HCT116 (cell line): ENCODE results near the gene DIPK2B. TPM values are rescaled to one million over a fixed set of nuclear protein-coding genes. Genes with fewer than 3 reads are reported as not detected.

Experiments used
- ATAC-seq: fragments of 200-7000 bp; cut with Tn5 transposase; 2 replicates; pipeline ENCODE4 v1.9.1; 2020; ENCODE audit warnings: mild to moderate bottlenecking, moderate library complexity
- BruUV-seq: library from RNA; stranded (reverse); fragments of 400-500 nt; replicated peaks from 2 replicates; lab custom pipeline; 2021; lab: Mats Ljungman, UMichigan
- CTCF ChIA-PET: fragments of 300-600 bp; sonication (Branson Sonifier 250); formaldehyde crosslinking; loops from one replicate; lab custom pipeline; 2021; ENCODE audit warnings: antibody characterized with exemption; lab: Charles Lee
- POLR2A ChIA-PET: fragments of 300-600, 350-600 bp; sonication (Branson Sonifier 250); formaldehyde crosslinking; loops from one replicate; lab custom pipeline; 2021; ENCODE audit warnings: antibody characterized with exemption; lab: Charles Lee
- RAD21 ChIA-PET, 2 experiments: fragments of 300-600 bp; sonication (Branson Sonifier 250); formaldehyde crosslinking; loops; one replicate each; lab custom pipeline; 2023; ENCODE audit warnings: low total read pairs in 2 of 2; ENCODE audit not compliant: uncharacterized antibody in 2 of 2, unreplicated experiment in 2 of 2, low non-redundant PET in 1 of 2; lab: Charles Lee
- DNase-seq: peaks from one replicate; pipeline ENCODE4 v3.0.0-alpha.2; 2010; ENCODE audit warnings: low read depth, low spot score
- H2AFZ ChIP-seq: fragments of 200-600 bp; shearing (Covaris generic), sonication (generic); 2 replicates; pipeline ENCODE4 v1.6.1; 2017; ENCODE audit warnings: low read depth, mixed run types, mixed read lengths, antibody characterized with exemption, low read length; ENCODE audit not compliant: poor library complexity, severe bottlenecking
- H3K27ac ChIP-seq: 2 replicates; pipeline ENCODE4 v1.5.1; 2012; ENCODE audit warnings: low read depth, low read length
- H3K27me3 ChIP-seq: fragments of 200-600 bp; sonication (generic); 2 replicates; pipeline ENCODE4 v1.6.1; 2016; ENCODE audit warnings: mixed run types, low read length, mixed read lengths; ENCODE audit not compliant: insufficient read depth
- H3K36me3 ChIP-seq, 2 experiments: fragments of 200-500 bp in 1 of 2; fragments of 200-600 bp in 1 of 2; sonication (Bioruptor generic) in 1 of 2; sonication (generic) in 1 of 2; 2 replicates each; pipeline versions ENCODE4 v1.5.1 to v1.6.1; 2014 to 2016; ENCODE audit warnings: low read length in 2 of 2, inconsistent platforms in 1 of 2, mixed read lengths in 1 of 2, mixed run types in 1 of 2; ENCODE audit not compliant: insufficient read depth in 2 of 2, control insufficient read depth in 1 of 2
- H3K4me1 ChIP-seq, 2 experiments: fragments of 200-600 bp in 1 of 2; sonication (generic) in 1 of 2; 2 replicates each; pipeline versions ENCODE4 v1.5.1 to v1.6.1; 2012 to 2017; ENCODE audit warnings: low read length in 2 of 2, inconsistent platforms in 1 of 2, mild to moderate bottlenecking in 1 of 2, mixed read lengths in 1 of 2, mixed run types in 1 of 2, moderate library complexity in 1 of 2; ENCODE audit not compliant: insufficient read depth in 2 of 2, control insufficient read depth in 1 of 2
- H3K4me2 ChIP-seq: fragments of 200-600 bp; sonication (generic); 2 replicates; pipeline ENCODE4 v1.6.1; 2017; ENCODE audit warnings: mixed run types, low read length, mixed read lengths
- H3K4me3 ChIP-seq, 2 experiments: fragments of 200-600 bp in 1 of 2; sonication (generic) in 1 of 2; replicated peaks in 1 of 2; 2 replicates each; pipeline ENCODE4 v1.5.1; 2011 to 2016; ENCODE audit warnings: low read length in 2 of 2, control low read depth in 1 of 2, low read depth in 1 of 2, mild to moderate bottlenecking in 1 of 2, mixed read lengths in 1 of 2, mixed run types in 1 of 2
- H3K79me2 ChIP-seq: fragments of 200-600 bp; sonication (generic); 2 replicates; pipeline ENCODE4 v1.6.1; 2017; ENCODE audit warnings: mild to moderate bottlenecking, mixed run types, low read length, moderate library complexity, mixed read lengths; ENCODE audit not compliant: insufficient read depth
- H3K9ac ChIP-seq: fragments of 200-600 bp; sonication (generic); 2 replicates; pipeline ENCODE4 v1.6.1; 2016; ENCODE audit warnings: low read length, mixed read lengths
- H3K9me2 ChIP-seq: fragments of 200-600 bp; sonication (generic), shearing (Covaris generic); 2 replicates; pipeline ENCODE4 v1.6.1; 2017; ENCODE audit warnings: mixed run types, mild to moderate bottlenecking, moderate library complexity; ENCODE audit not compliant: insufficient read depth
- H3K9me3 ChIP-seq, 2 experiments: fragments of 200-500 bp in 1 of 2; fragments of 200-600 bp in 1 of 2; sonication (Bioruptor generic) in 1 of 2; sonication (generic) in 1 of 2; 2 replicates each; pipeline ENCODE4 v1.6.1; 2014 to 2017; ENCODE audit warnings: low read length in 2 of 2, mixed read lengths in 2 of 2, inconsistent platforms in 1 of 2, low read depth in 1 of 2, mild to moderate bottlenecking in 1 of 2, mixed run types in 1 of 2, moderate library complexity in 1 of 2; ENCODE audit not compliant: control insufficient read depth in 1 of 2, insufficient read depth in 1 of 2
- H4K20me1 ChIP-seq: fragments of 200-600 bp; sonication (generic), shearing (Covaris generic); 2 replicates; pipeline ENCODE4 v1.6.1; 2017; ENCODE audit warnings: mixed run types, mild to moderate bottlenecking, moderate library complexity; ENCODE audit not compliant: insufficient read depth
- ELF1 ChIP-seq: IDR thresholded peaks from 2 replicates; pipeline ENCODE4 v1.6.1; 2012; ENCODE audit warnings: low read depth, borderline replicate concordance
- EZH2 ChIP-seq: fragments of 200-600 bp; sonication (generic); IDR thresholded peaks from 2 replicates; pipeline ENCODE4 v1.6.1; 2017; ENCODE audit warnings: antibody characterized with exemption, mixed run types
- EZH2phosphoT487 ChIP-seq: fragments of 200-600 bp; IDR thresholded peaks from 2 replicates; pipeline ENCODE4 v1.6.1; 2018; ENCODE audit warnings: antibody characterized with exemption, borderline replicate concordance
- FOSL1 ChIP-seq: IDR thresholded peaks from 2 replicates; pipeline ENCODE4 v1.6.1; 2012; ENCODE audit warnings: low read depth
- JUND ChIP-seq: IDR thresholded peaks from 2 replicates; pipeline ENCODE4 v1.6.1; 2012
- POLR2A ChIP-seq: IDR thresholded peaks from 2 replicates; pipeline ENCODE4 v1.7.0; 2011; ENCODE audit warnings: borderline replicate concordance; ENCODE audit not compliant: insufficient read depth, insufficient read length; ENCODE audit errors: extremely low read depth
- RAD21 ChIP-seq: IDR thresholded peaks from 2 replicates; pipeline ENCODE4 v1.6.1; 2012; ENCODE audit warnings: low read depth, mild to moderate bottlenecking
- SIN3A ChIP-seq: IDR thresholded peaks from 2 replicates; pipeline ENCODE4 v1.6.1; 2012; ENCODE audit warnings: low read depth
- SP1 ChIP-seq: IDR thresholded peaks from 2 replicates; pipeline ENCODE4 v1.6.1; 2012; ENCODE audit warnings: low read depth
- TCF7L2 ChIP-seq: IDR thresholded peaks from 2 replicates; pipeline ENCODE4 v1.7.0; 2011; ENCODE audit warnings: borderline replicate concordance, inconsistent platforms; ENCODE audit not compliant: insufficient read depth, insufficient read length; ENCODE audit errors: extremely low read depth
- ZFX ChIP-seq: fragments of 450-650 bp; IDR thresholded peaks from 2 replicates; pipeline ENCODE4 v1.6.1; 2017
- intact Hi-C: fragments of 100-400 bp; cut with micrococcal nuclease; formaldehyde crosslinking; loops from 2 replicates; pipeline ENCODE4 v1.10.0; 2022
- total RNA-seq: library from RNA; stranded (reverse); gene quantifications from one replicate; pipeline ENCODE4 v1.2.1, GENCODE V29; 2021; ENCODE audit not compliant: unreplicated experiment
- TF ChIP-seq, protein P1 (sequence below): IDR thresholded peaks from 2 replicates; pipeline ENCODE4 v1.6.1; 2011; ENCODE audit warnings: mild to moderate bottlenecking, low read length, moderate library complexity; ENCODE audit not compliant: insufficient replicate concordance; ENCODE audit errors: extremely low read depth
- TF ChIP-seq, protein P2 (sequence below): IDR thresholded peaks from 2 replicates; pipeline ENCODE4 v1.6.1; 2012; ENCODE audit warnings: low read depth

Gene DIPK2B
- total RNA-seq, 1 experiment from 2014 or later, result not detected

DNA sequence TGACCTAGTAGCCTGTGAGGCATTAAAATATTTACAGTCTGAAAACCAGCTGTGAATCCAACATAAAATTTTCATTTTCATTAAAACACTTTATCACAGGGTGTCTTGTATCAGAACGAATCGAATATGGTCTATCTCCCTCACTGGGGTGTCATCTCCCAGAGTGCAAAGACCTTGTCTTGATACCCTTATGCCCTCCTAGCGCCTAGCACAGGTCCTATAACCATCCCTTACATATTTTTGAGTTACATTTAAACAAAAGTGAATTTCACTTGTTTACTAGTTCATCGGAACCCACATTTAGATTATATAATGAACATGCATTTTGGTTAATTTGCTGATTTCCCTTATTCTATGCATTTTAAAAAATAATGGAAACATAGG is 14.0 kb downstream of the DIPK2B start (continued):
- no peak for TF ChIP-seq TCF7L2
- no peak for TF ChIP-seq SIN3A
- TF ChIP-seq, protein P1, sequence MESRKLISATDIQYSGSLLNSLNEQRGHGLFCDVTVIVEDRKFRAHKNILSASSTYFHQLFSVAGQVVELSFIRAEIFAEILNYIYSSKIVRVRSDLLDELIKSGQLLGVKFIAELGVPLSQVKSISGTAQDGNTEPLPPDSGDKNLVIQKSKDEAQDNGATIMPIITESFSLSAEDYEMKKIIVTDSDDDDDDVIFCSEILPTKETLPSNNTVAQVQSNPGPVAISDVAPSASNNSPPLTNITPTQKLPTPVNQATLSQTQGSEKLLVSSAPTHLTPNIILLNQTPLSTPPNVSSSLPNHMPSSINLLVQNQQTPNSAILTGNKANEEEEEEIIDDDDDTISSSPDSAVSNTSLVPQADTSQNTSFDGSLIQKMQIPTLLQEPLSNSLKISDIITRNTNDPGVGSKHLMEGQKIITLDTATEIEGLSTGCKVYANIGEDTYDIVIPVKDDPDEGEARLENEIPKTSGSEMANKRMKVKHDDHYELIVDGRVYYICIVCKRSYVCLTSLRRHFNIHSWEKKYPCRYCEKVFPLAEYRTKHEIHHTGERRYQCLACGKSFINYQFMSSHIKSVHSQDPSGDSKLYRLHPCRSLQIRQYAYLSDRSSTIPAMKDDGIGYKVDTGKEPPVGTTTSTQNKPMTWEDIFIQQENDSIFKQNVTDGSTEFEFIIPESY, result no peak
- no peak for TF ChIP-seq ELF1
- TF ChIP-seq FOSL1, result no peak
- no peak for TF ChIP-seq ZFX
- no peak for TF ChIP-seq JUND
- no peak for TF ChIP-seq POLR2A
- TF ChIP-seq, all 23 proteins: peak for 0

DNA sequence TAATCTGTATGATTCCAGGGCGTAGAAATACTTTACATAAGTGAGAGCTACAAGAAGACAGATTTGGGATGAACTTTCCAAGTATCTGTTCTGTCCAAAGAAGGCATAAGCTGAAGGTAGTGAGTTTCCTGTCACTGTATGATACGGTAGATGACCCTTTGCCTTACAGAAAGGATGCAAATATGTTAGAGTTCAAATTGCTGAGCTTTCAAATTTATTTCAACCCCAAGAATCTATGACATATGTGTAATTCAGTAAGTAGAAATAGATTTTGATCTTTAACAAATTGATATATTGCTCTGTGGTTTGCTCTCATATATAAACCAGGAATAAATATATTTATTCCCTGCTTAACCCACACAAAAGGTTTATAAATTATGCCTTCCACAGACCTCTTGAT is 16.5 kb downstream of the DIPK2B start:
- Histone ChIP-seq H3K79me2 (no peaks in the 10 kb centered on the region), H3K27me3 (no peaks in the 10 kb centered on the region), H3K27ac (no peak overlapping the region), H2AFZ (no peak overlapping the region), H3K36me3 (no peaks in the 10 kb centered on the region), H3K9me2 (no peaks in the 10 kb centered on the region), H3K4me1 (peaks cover 0 to 9% of the 10 kb centered on the region in 2 experiments; a peak in 2 of 4 replicates), H3K9me3 (no peaks in the 10 kb centered on the region), H4K20me1 (no peaks in the 10 kb centered on the region), H3K4me3 (no peak overlapping the region)
- intact Hi-C loops, result no loop called here
- ChIA-PET CTCF (no interaction called here), RAD21 (no interaction called here), POLR2A (no interaction called here)
- no peak for DNase-seq
- no peak for TF ChIP-seq SIN3A
- no peak for TF ChIP-seq SP1
- TF ChIP-seq RAD21, result no peak
- TF ChIP-seq JUND, result no peak
- TF ChIP-seq, protein P2, sequence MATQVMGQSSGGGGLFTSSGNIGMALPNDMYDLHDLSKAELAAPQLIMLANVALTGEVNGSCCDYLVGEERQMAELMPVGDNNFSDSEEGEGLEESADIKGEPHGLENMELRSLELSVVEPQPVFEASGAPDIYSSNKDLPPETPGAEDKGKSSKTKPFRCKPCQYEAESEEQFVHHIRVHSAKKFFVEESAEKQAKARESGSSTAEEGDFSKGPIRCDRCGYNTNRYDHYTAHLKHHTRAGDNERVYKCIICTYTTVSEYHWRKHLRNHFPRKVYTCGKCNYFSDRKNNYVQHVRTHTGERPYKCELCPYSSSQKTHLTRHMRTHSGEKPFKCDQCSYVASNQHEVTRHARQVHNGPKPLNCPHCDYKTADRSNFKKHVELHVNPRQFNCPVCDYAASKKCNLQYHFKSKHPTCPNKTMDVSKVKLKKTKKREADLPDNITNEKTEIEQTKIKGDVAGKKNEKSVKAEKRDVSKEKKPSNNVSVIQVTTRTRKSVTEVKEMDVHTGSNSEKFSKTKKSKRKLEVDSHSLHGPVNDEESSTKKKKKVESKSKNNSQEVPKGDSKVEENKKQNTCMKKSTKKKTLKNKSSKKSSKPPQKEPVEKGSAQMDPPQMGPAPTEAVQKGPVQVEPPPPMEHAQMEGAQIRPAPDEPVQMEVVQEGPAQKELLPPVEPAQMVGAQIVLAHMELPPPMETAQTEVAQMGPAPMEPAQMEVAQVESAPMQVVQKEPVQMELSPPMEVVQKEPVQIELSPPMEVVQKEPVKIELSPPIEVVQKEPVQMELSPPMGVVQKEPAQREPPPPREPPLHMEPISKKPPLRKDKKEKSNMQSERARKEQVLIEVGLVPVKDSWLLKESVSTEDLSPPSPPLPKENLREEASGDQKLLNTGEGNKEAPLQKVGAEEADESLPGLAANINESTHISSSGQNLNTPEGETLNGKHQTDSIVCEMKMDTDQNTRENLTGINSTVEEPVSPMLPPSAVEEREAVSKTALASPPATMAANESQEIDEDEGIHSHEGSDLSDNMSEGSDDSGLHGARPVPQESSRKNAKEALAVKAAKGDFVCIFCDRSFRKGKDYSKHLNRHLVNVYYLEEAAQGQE, result no peak
- TF ChIP-seq EZH2, result no peak
- no peak for TF ChIP-seq POLR2A
- TF ChIP-seq EZH2phosphoT487, result no peak
- no peak for TF ChIP-seq TCF7L2
- TF ChIP-seq, all 23 proteins: peak for 0
- no TSS peak for BruUV-seq
- ATAC-seq, result no peak
- no peak overlapping the region for H3K9ac ChIP-seq
- H3K4me2 ChIP-seq, result no peak overlapping the region
